Measurements from ENCODE around the gene PITPNM1.

The PITPNM1 gene

GRCh38 chr11:67520856-67521824, 16.0 kb upstream of the PITPNM1 start:
- H3F3A ChIP-seq (ENCODE audit: low read depth): no peaks in the 10 kb centered on the region
- H3K4me2 ChIP-seq (ENCODE audit: low read depth, low read length, poor library complexity, severe bottlenecking): no peak overlapping the region
- no peak overlapping the region for H3K9ac ChIP-seq (ENCODE audit: low read depth, low read length, poor library complexity, severe bottlenecking)
- no peaks in the 10 kb centered on the region for H3K36me3 ChIP-seq (ENCODE audit: insufficient read depth, low read length)
- no peaks in the 10 kb centered on the region for H4K20me1 ChIP-seq (ENCODE audit: insufficient read depth, low read length, poor library complexity, severe bottlenecking)
- no peak overlapping the region for H2AFZ ChIP-seq (ENCODE audit: low read length)
- H3K4me1 ChIP-seq (ENCODE audit: insufficient read depth, low read length, poor library complexity, severe bottlenecking): no peaks in the 10 kb centered on the region
- no peak overlapping the region for H3K4me3 ChIP-seq (ENCODE audit: low read length, poor library complexity, severe bottlenecking)
- H3K9me3 ChIP-seq (ENCODE audit: insufficient read depth, low read depth, low read length): no peaks in the 10 kb centered on the region
- H3K79me2 ChIP-seq (ENCODE audit: insufficient read depth, low read length): no peaks in the 10 kb centered on the region
- TF ChIP-seq CTCF (conservative IDR thresholded peaks at IDR 0.05; ENCODE audit: low read length) (no peak), EZH2phosphoT487 (IDR thresholded peaks at IDR 0.05; ENCODE audit: borderline replicate concordance) (no peak)
- H3K9me2 ChIP-seq (replicated peaks; ENCODE audit: low read depth, low read length): no peaks in the 10 kb centered on the region
- no peaks in the 10 kb centered on the region for H3K27me3 ChIP-seq (ENCODE audit: insufficient read depth, low read length, poor library complexity, severe bottlenecking)

- Histone ChIP-seq H3K79me2 (ENCODE audit: insufficient read depth, low read length) (no peaks in the 10 kb centered on the region), H3K9ac (ENCODE audit: low read depth, low read length, poor library complexity, severe bottlenecking) (no peak overlapping the region), H3K9me3 (ENCODE audit: insufficient read depth, low read depth, low read length) (no peaks in the 10 kb centered on the region), H3K9me2 (replicated peaks; ENCODE audit: low read depth, low read length) (no peaks in the 10 kb centered on the region), H3K4me3 (ENCODE audit: low read length, poor library complexity, severe bottlenecking) (no peak overlapping the region), H3K4me2 (ENCODE audit: low read depth, low read length, poor library complexity, severe bottlenecking) (no peak overlapping the region), H2AFZ (ENCODE audit: low read length) (no peak overlapping the region), H4K20me1 (ENCODE audit: insufficient read depth, low read length, poor library complexity, severe bottlenecking) (no peaks in the 10 kb centered on the region), H3K4me1 (ENCODE audit: insufficient read depth, low read length, poor library complexity, severe bottlenecking) (no peaks in the 10 kb centered on the region), H3K27me3 (ENCODE audit: insufficient read depth, low read length, poor library complexity, severe bottlenecking) (no peaks in the 10 kb centered on the region), H3F3A (ENCODE audit: low read depth) (no peaks in the 10 kb centered on the region), H3K36me3 (ENCODE audit: insufficient read depth, low read length) (no peaks in the 10 kb centered on the region)
- no peak for TF ChIP-seq EZH2phosphoT487 (IDR thresholded peaks at IDR 0.05; ENCODE audit: borderline replicate concordance)
- TF ChIP-seq CTCF (conservative IDR thresholded peaks at IDR 0.05; ENCODE audit: low read length): no peak
Observed at GRCh38 chr11:67519726-67520125, 14.6 kb upstream of the PITPNM1 start.

- no peaks in the 10 kb centered on the region for H3K9me3 ChIP-seq (ENCODE audit: insufficient read depth, low read depth, low read length)
- no peaks in the 10 kb centered on the region for H3F3A ChIP-seq (ENCODE audit: low read depth)
- TF ChIP-seq EZH2phosphoT487 (IDR thresholded peaks at IDR 0.05; ENCODE audit: borderline replicate concordance) (no peak), CTCF (conservative IDR thresholded peaks at IDR 0.05; ENCODE audit: low read length) (no peak)
- H3K36me3 ChIP-seq (ENCODE audit: insufficient read depth, low read length): no peaks in the 10 kb centered on the region
- no peak overlapping the region for H3K4me3 ChIP-seq (ENCODE audit: low read length, poor library complexity, severe bottlenecking)
- no peaks in the 10 kb centered on the region for H3K9me2 ChIP-seq (replicated peaks; ENCODE audit: low read depth, low read length)
- no peaks in the 10 kb centered on the region for H3K27me3 ChIP-seq (ENCODE audit: insufficient read depth, low read length, poor library complexity, severe bottlenecking)
- no peak overlapping the region for H3K4me2 ChIP-seq (ENCODE audit: low read depth, low read length, poor library complexity, severe bottlenecking)
- no peak overlapping the region for H2AFZ ChIP-seq (ENCODE audit: low read length)
- H3K4me1 ChIP-seq (ENCODE audit: insufficient read depth, low read length, poor library complexity, severe bottlenecking): no peaks in the 10 kb centered on the region
- no peaks in the 10 kb centered on the region for H4K20me1 ChIP-seq (ENCODE audit: insufficient read depth, low read length, poor library complexity, severe bottlenecking)
- no peak overlapping the region for H3K9ac ChIP-seq (ENCODE audit: low read depth, low read length, poor library complexity, severe bottlenecking)
- H3K79me2 ChIP-seq (ENCODE audit: insufficient read depth, low read length): no peaks in the 10 kb centered on the region
Observed at GRCh38 chr11:67517784-67518552, 12.8 kb upstream of the PITPNM1 start.

Measured in Loucy (cell line).